Measurements from ENCODE around the gene CCDC149.
A peak's percentile ranks its signal among the peaks of the same experiment; 100 is the strongest.
"Not testable (repeated sequence)": the region's sequence is repeated elsewhere in the genome, so short reads cannot be mapped to it uniquely, and the experiment has no call there.

Gene CCDC149

GRCh38 chr4:24915121-24915922, 2.5 kb upstream of the CCDC149 start:
- DNase-seq = peak; percentile 57

GRCh38 chr4:24914460-24914859, 1.6 kb upstream of the CCDC149 start:
- DNase-seq = no peak

- DNase-seq = no peak
Measured at GRCh38 chr4:24913119-24913485, 260 bp upstream of the CCDC149 start.

GRCh38 chr4:24910499-24910898, 2.3 kb downstream of the CCDC149 start:
- DNase-seq = no peak

- DNase-seq = not testable (repeated sequence)
Measured at GRCh38 chr4:24909606-24910005, 3.2 kb downstream of the CCDC149 start.

- no peak for DNase-seq
Measured at GRCh38 chr4:24897639-24898038, 15.2 kb downstream of the CCDC149 start.

- no peak for DNase-seq
Measured at GRCh38 chr4:24896977-24897376, 15.9 kb downstream of the CCDC149 start.

GRCh38 chr4:24896056-24896455, 16.8 kb downstream of the CCDC149 start:
- DNase-seq = no peak

GRCh38 chr4:24895461-24895860, 17.4 kb downstream of the CCDC149 start:
- no peak for DNase-seq

GRCh38 chr4:24894846-24895245, 18.0 kb downstream of the CCDC149 start:
- DNase-seq = no peak

- DNase-seq = no peak
Measured at GRCh38 chr4:24894243-24894642, 18.6 kb downstream of the CCDC149 start.

GRCh38 chr4:24892778-24893177, 20.1 kb downstream of the CCDC149 start:
- DNase-seq = no peak

GRCh38 chr4:24892278-24892677, 20.6 kb downstream of the CCDC149 start:
- no peak for DNase-seq

- no peak for DNase-seq
Measured at GRCh38 chr4:24890561-24891126, 22.2 kb downstream of the CCDC149 start.

GRCh38 chr4:24889991-24890390, 22.9 kb downstream of the CCDC149 start:
- DNase-seq = no peak

- no peak for DNase-seq
Measured at GRCh38 chr4:24888475-24889344, 24.1 kb downstream of the CCDC149 start.

GRCh38 chr4:24887881-24888430, 24.9 kb downstream of the CCDC149 start:
- no peak for DNase-seq

GRCh38 chr4:24886596-24886995, 26.2 kb downstream of the CCDC149 start:
- DNase-seq = no peak

- DNase-seq = no peak
Measured at GRCh38 chr4:24885342-24885741, 27.5 kb downstream of the CCDC149 start.

- DNase-seq = no peak
Measured at GRCh38 chr4:24884902-24885301, 27.9 kb downstream of the CCDC149 start.

GRCh38 chr4:24881508-24882196, 31.2 kb downstream of the CCDC149 start:
- no peak for DNase-seq

- no peak for DNase-seq
Measured at GRCh38 chr4:24880186-24880585, 32.7 kb downstream of the CCDC149 start.

- DNase-seq = no peak
Measured at GRCh38 chr4:24878636-24879016, 34.2 kb downstream of the CCDC149 start.
